Hematopoietic multipotent progenitor cell (in vitro differentiated cells): Measurements from ENCODE around the gene IGSF21. TPM values are rescaled to one million over a fixed set of nuclear protein-coding genes. Genes with fewer than 3 reads are reported as not detected.
A peak's percentile ranks its signal among the peaks of the same experiment; 100 is the strongest.

Experiments
- DNase-seq, 3 donors: peaks; one replicate each; pipeline ENCODE4 v3.0.0-alpha.2; 2011 to 2015; ENCODE audit warnings: low read depth in 2 of 3, low spot score in 2 of 3
- total RNA-seq: library from RNA; depleted of rRNA; stranded (reverse); fragments of >200 nt; gene quantifications from one replicate; pipeline ENCODE4 v1.2.3, GENCODE V29; 2012

IGSF21 gene
- total RNA-seq, 1 donor: under 0.01 TPM

DNA sequence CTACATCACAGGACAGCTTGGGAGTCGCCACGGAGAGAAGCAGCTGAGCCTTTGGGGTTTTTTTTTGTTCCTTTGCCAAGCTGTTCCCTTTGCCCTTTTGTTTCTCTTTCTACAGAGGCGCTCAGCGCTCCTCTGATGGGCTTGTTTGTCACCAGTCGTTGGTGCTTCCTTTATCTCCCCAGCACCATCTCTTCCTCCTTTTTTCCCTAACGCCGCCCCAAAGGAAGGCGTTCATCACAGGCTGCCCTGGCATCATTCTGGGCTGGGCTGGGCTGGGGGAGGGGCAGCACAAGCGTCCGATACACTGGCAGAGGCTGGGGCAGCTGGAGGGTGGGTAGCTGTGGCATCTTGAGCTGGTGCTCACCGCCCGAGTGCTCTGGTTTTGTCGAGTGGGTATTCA lies 10.5 kb downstream of the IGSF21 start:
- peak in 2 of 3 donors; percentile 20 to 31 for DNase-seq

- DNase-seq: no peak
Observed at GRCh38 chr1:18118491-18118890, 10.9 kb downstream of the IGSF21 start.

DNA sequence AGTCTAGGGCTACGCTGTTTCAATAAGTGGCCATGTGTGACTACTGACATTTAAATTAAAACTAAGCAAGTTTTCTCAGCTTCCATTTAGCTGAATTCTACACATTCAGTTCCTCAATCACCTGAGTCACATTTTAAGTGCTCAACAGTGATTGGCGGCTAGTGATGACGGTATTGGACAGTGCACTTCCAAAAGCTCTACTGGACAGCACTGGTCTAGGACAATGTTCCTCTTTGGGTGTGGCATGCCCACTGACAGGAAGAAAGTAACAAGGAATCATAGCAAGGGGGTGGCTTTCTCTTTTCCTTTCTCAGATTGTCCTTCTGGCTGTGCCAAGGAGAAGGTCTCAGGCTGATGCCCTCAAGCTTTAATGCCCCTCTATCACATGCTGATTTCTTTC lies 11.7 kb downstream of the IGSF21 start:
- no peak for DNase-seq

DNA sequence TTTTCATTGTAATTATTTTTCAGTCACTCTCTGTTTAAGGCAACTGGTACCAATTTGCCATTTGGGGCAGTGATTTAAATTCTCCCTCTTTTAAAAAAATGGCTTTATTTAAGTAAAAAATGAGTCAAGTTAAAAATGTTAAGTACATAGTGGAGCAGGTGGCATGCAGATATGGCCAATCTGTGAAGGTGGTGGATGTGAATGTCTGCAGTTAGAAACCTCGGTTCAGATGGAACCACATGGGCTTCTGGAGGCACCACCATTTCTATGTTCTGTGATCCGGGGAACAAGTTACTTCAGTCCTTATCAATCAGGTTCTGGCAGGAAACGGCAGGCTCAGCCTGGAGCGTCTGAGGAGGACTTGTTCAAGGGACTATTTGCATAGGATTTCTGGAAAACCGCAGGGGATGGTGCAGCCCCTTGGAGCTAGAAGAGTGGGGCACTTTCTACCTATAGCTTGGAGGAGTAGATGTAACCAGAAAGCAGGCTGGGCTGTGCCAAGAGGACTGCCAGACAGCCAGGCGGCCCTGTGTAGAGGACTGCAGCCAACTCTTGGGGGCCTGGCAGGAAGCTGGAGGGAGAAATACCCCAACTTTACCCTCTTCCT lies 12.3 kb downstream of the IGSF21 start:
- DNase-seq: no peak

DNA sequence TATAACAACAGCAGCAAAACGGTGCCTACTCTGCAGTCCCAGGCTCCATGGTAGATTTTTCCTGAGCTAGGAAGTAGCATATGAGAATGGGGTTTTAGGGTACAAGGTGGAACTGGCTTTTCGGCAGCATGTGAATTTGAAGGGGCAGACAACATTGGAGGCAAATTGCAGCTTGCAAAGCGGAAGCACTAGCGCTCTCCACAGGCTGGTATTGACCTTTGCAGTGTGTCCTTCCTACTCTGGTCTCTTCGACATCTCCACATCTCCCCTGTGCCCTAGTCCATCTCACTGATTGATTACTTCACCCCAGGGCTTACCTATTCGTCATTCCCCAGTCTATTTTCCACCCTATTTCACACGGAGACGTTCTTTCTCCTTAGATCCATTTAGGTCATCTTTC lies 13.0 kb downstream of the IGSF21 start:
- no peak for DNase-seq

DNA sequence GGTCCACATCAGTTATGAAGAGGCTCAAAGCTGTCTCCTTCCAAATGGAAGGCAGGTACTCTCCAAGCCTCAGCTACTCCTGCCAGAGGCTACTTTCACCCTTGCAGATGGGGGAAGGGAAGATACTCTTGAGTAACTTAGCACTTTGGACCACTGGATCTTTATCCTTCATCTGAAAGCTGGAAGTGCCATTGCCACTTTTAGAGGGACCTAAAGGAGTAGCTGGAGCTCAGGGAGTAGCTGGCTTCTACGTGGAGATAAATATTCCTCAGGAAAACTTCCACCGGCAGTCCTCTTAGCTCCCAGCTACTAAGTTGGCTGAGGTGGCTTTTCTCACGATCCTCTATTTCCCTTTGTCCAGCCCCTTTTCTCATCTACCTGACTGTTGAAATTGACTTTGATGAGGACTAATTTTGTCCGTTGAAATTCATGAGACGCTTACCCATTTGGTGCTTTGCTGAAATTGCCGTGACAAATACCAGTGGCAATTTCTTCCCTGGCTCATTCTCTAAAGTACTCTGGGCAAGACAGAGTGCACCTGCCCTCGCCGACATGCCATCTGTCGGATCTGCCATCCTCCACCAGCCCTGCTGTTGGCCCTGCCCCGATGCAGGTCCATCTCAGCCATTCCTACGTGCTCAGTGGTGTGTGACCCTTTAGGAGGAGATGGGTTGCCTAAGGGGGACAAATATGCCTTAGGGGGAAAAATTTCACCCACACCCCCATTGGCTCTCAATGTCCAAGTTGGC lies 13.6 kb downstream of the IGSF21 start:
- no peak for DNase-seq

DNA sequence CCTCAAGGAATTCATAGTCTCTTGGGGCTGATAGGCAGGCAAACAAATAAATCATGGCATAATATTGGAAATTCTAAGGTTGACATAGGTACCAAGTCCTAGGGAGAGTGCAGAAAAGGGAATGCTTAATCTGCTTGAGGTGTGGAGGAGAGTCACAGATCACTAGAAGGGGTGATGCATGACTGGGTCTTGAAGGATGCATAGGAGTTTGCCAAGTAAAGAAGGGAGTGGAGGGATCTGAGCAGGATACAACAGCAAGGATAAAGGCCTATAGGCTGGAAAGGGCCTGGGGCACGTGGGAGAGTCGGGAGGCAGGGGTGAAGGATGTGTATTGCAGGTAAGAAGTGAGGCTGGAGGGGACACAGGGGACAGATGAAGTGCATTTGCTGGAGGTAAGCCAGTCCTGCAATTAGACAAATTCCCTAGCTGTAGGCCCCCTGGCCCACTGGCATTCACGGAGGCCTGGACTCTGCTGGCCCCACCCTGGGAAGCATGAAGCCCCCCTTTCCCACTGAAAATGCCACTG lies 15.9 kb downstream of the IGSF21 start:
- no peak for DNase-seq

DNA sequence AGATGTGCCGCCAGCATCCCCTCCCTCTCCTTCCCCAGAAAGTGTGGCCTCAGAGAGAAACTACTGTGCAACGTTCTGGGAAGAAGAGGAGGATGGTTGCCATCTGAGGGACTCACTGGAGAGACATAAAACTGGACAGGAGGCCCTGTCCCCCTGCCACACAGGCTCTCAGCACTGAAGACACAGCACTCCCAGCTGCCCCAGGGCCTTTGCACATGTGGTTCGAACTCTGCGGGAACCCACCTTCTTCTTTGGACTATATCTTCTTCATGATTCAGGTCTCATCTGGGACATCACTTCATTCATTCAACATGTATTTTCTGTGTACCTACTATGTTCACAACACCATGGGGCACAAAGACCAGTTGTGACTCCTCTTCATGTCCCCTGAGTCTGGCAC lies 17.4 kb downstream of the IGSF21 start:
- no peak for DNase-seq

GRCh38 chr1:18126616-18127015 lies 19.0 kb downstream of the IGSF21 start:
- no peak for DNase-seq

DNA sequence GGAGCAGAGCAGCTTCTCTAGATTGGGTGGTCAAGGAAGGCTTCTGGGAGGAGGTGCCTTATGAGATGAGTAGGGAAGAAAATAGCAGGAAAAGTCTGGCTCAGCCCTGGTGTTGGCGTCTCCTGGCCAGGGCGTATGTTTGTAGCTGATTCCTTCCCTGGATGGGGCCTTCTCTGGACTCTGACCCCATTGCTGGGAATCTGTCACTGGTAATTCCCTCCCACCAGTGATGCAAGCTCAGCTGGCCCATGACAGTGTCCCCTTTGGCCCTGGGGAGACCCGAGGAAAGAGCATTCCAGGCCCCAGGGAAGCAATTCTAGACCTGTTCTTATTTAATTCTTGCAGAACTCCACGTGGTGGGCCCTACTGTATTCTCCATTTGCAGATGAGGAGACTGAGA lies 20.7 kb downstream of the IGSF21 start:
- no peak for DNase-seq

GRCh38 chr1:18130356-18130755 lies 22.8 kb downstream of the IGSF21 start:
- DNase-seq: no peak

GRCh38 chr1:18132022-18132710 lies 24.6 kb downstream of the IGSF21 start:
- DNase-seq: no peak

GRCh38 chr1:18132711-18133541 lies 25.3 kb downstream of the IGSF21 start:
- no peak for DNase-seq

DNA sequence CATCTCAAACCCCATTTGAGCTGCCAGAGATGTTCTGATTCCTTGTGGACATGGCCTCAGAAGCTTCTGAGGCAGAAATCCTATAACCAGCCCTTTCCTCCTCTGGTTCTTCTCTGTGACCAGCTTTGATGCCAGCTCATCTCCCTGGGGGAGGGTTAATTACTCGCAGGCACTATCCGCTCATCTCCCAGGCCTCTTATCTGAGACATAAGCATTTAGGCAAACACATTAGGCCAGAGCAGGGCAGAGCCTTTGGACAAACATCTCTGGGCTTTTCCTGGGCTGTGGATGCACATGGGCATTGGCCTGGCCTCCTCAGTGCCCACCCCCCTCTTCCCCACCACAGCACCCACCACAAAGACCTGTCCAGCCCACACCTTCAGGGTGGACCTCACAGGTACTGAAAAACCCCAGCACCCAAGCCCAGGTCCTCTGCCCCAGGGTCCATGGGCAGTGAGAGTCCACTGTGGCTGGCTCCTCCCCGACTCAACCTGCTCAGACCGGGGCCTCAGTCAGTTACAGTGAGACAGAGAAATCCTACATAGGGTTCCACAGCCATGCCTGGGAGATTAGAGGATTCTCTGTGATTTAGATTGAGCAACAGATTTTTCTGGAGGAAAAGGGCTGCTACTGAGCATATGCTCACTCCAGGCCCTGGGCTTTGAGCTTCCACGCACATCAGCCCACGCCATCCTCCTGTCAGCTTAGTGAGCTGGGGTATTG lies 26.9 kb downstream of the IGSF21 start:
- DNase-seq: no peak

- no peak for DNase-seq
Observed at GRCh38 chr1:18137759-18138345, 30.3 kb downstream of the IGSF21 start.

DNA sequence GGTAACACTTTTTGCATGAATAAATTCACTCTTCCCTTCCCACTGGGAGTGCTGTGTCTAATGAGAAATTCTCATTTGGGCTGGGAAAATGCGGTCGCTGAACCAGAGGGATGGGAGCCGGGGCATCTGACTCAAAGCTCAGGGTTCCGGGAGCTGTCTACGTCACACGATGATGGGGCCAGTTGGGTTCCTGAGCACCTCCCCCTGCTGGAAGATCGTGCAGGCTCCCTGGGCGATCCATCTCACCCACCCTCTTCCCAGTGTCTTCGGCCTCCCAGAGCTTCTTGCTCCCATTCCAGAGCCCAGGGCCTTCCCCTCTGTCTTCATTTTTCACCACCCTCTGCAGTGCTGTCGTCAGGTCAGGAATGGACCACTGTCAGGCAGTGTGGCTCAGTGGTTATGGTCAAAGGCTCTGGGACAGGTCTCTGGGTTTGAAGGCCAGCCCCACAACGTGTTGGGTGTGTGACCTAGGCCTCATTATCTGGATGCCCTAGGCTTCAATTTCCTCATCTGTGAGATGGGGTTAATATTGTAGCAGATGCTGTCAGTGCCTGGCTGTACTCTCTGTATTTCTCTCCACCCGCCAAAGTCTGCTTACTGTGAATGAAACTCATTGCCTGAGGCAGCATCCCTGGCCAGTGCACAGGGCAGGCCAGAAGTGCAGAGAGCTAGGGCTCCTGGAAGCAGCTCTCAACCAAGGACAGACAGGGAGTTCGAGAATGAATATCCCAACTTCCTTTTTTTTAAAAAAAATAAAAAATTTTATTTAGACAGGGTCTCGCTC lies 31.8 kb downstream of the IGSF21 start:
- no peak for DNase-seq

DNA sequence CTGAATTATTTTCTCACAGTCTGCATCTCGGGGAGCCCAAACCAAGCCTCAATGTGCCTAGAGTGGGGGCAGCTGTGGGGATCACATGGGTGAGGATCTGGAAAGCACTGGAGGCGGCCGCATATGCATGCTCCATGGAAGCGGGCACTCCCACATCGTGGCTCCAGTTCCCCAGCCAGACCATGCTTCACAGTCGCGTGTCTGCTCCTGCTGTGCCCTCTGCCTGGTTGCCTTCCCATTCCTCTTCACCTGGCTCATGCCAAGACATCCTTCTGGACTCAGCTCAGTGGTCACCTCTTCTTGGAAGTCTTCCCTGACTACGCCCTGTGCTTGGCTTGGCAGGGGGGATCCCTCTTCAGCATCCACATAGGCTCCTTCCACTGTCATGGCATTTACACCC lies 32.8 kb downstream of the IGSF21 start:
- DNase-seq: no peak

DNA sequence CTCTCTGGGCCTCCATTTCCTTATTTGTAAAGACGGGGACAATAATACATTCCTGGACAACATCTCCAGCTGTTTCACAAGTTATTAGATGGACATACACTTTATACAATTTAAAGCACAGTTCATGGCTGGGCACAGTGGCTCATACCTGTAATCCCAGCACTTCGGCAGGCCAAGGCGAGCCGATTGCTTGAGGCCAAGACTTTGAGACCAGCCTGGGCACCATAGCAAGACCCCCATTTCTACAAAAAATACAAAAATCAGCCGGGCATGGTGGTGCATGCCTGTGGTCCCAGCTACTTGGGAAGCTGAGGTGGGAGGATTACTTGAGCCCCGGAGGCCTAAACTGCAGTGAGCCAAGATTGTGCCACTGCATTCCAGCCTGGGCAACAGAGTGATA lies 34.1 kb downstream of the IGSF21 start:
- DNase-seq: no peak

- DNase-seq: no peak
Observed at GRCh38 chr1:18142471-18142870, 34.9 kb downstream of the IGSF21 start.
